ENCODE data around the gene DLG2.
"Not testable (repeated sequence)": the region's sequence is repeated elsewhere in the genome, so short reads cannot be mapped to it uniquely, and the experiment has no call there.

Gene DLG2

GRCh38 chr11:83801799-83802198, 1825.3 kb downstream of the DLG2 start:
- no peak for DNase-seq

- no peak for DNase-seq
Measured at GRCh38 chr11:83793310-83793709, 1833.8 kb downstream of the DLG2 start.

GRCh38 chr11:83791557-83791956, 1835.6 kb downstream of the DLG2 start:
- no peak for DNase-seq

- DNase-seq, result no peak
Measured at GRCh38 chr11:83785942-83786341, 1841.2 kb downstream of the DLG2 start.

- no peak for DNase-seq
Measured at GRCh38 chr11:83784419-83784818, 1842.7 kb downstream of the DLG2 start.

- no peak for DNase-seq
Measured at GRCh38 chr11:83782329-83782728, 1844.8 kb downstream of the DLG2 start.

- DNase-seq, result no peak
Measured at GRCh38 chr11:83779876-83780275, 1847.3 kb downstream of the DLG2 start.

- no peak for DNase-seq
Measured at GRCh38 chr11:83778596-83778995, 1848.5 kb downstream of the DLG2 start.

- no peak for DNase-seq
Measured at GRCh38 chr11:83773950-83774880, 1852.9 kb downstream of the DLG2 start.

GRCh38 chr11:83768489-83768888, 1858.7 kb downstream of the DLG2 start:
- no peak for DNase-seq

GRCh38 chr11:83766932-83767331, 1860.2 kb downstream of the DLG2 start:
- DNase-seq, result no peak

- DNase-seq, result no peak
Measured at GRCh38 chr11:83764643-83765042, 1862.5 kb downstream of the DLG2 start.

GRCh38 chr11:83760932-83761331, 1866.2 kb downstream of the DLG2 start:
- DNase-seq, result no peak

GRCh38 chr11:83759148-83759547, 1868.0 kb downstream of the DLG2 start:
- DNase-seq, result no peak

- DNase-seq, result no peak
Measured at GRCh38 chr11:83751041-83751440, 1876.1 kb downstream of the DLG2 start.

- DNase-seq, result no peak
Measured at GRCh38 chr11:83746921-83747585, 1880.1 kb downstream of the DLG2 start.

- no peak for DNase-seq
Measured at GRCh38 chr11:83744620-83745192, 1882.4 kb downstream of the DLG2 start.

GRCh38 chr11:83736684-83737083, 1890.5 kb downstream of the DLG2 start:
- DNase-seq, result no peak

GRCh38 chr11:83734120-83734519, 1893.0 kb downstream of the DLG2 start:
- DNase-seq, result no peak

GRCh38 chr11:83731288-83731687, 1895.9 kb downstream of the DLG2 start:
- not testable (repeated sequence) for DNase-seq

GRCh38 chr11:83728281-83728680, 1898.9 kb downstream of the DLG2 start:
- DNase-seq, result no peak

GRCh38 chr11:83727251-83727650, 1899.9 kb downstream of the DLG2 start:
- no peak for DNase-seq

- no peak for DNase-seq
Measured at GRCh38 chr11:83726316-83726715, 1900.8 kb downstream of the DLG2 start.

GRCh38 chr11:83725728-83726127, 1901.4 kb downstream of the DLG2 start:
- DNase-seq, result no peak

Measured in CD4-positive, alpha-beta T cell treated with Interleukin-4 for 1 hour (primary cell).